Measurements from ENCODE around the gene CD300LG.

CD300LG gene

DNA sequence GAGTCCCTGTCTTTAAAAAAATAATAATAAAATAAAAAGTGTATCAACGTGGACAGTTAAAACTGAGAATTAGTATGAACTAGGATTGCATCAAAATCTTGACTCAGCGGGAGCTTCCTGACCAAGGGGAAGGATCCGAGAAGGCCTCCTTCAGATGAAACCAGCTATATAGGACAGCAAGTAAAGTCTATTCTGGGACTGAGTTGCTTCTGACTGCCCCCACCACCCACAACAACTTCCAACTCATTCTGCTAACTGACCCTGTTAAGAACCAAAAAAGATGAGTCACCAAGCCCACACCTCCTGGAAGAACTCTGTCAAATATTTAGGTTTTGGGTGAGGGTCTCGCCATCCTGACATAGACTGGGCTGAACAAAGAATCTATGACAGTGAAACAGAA is 38.9 kb upstream of the CD300LG start:
- Histone ChIP-seq H3K36me3 (ENCODE audit: low read length) (no peaks in the 10 kb centered on the region), H3K79me2 (ENCODE audit: insufficient read depth, low read length) (no peaks in the 10 kb centered on the region), H3K4me3 (ENCODE audit: insufficient read depth, low read length, poor library complexity, severe bottlenecking) (no peak overlapping the region), H3F3A (ENCODE audit: insufficient read depth) (no peaks in the 10 kb centered on the region), H3K9ac (ENCODE audit: low read length) (no peak overlapping the region), H3K27ac (ENCODE audit: low read depth, low read length) (no peak overlapping the region), H3K9me2 (replicated peaks; ENCODE audit: insufficient read depth, low read length) (no peaks in the 10 kb centered on the region), H3K27me3 (ENCODE audit: low read length) (no peaks in the 10 kb centered on the region), H2AFZ (ENCODE audit: low read depth, low read length, severe bottlenecking) (no peak overlapping the region), H3K4me2 (ENCODE audit: low read depth, low read length, poor library complexity, severe bottlenecking) (no peak overlapping the region), H3K9me3 (ENCODE audit: insufficient read depth, low read length) (no peaks in the 10 kb centered on the region), H4K20me1 (ENCODE audit: low read depth, low read length) (no peaks in the 10 kb centered on the region)
- TF ChIP-seq EZH2phosphoT487 (conservative IDR thresholded peaks at IDR 0.05; ENCODE audit: low read length) = no peak
- TF ChIP-seq, protein P1, sequence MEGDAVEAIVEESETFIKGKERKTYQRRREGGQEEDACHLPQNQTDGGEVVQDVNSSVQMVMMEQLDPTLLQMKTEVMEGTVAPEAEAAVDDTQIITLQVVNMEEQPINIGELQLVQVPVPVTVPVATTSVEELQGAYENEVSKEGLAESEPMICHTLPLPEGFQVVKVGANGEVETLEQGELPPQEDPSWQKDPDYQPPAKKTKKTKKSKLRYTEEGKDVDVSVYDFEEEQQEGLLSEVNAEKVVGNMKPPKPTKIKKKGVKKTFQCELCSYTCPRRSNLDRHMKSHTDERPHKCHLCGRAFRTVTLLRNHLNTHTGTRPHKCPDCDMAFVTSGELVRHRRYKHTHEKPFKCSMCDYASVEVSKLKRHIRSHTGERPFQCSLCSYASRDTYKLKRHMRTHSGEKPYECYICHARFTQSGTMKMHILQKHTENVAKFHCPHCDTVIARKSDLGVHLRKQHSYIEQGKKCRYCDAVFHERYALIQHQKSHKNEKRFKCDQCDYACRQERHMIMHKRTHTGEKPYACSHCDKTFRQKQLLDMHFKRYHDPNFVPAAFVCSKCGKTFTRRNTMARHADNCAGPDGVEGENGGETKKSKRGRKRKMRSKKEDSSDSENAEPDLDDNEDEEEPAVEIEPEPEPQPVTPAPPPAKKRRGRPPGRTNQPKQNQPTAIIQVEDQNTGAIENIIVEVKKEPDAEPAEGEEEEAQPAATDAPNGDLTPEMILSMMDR (IDR thresholded peaks at IDR 0.05; ENCODE audit: insufficient read depth, low read length, poor library complexity, severe bottlenecking) = no peak

DNA sequence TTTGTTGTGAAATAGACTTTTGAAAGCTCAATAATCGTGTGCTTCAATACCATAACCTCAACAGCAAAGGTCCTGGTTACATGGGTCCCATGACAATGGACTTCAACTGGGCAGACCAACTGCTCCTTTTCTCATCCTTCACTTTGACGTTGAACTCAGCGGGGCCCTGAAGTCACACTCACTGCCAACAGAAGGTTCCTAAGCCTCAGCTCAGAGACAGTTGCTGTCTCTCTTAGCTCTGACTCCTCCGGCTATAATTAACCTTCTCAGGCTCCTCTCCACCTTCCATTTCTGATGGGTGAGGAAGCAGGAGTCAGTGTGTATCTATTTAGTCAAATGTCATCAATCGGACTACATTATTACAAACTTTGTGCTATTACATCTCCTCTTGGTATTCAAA is 37.9 kb upstream of the CD300LG start:
- Histone ChIP-seq H3K9me3 (ENCODE audit: insufficient read depth, low read length) (no peaks in the 10 kb centered on the region), H3K4me2 (ENCODE audit: low read depth, low read length, poor library complexity, severe bottlenecking) (no peak overlapping the region), H3K9me2 (replicated peaks; ENCODE audit: insufficient read depth, low read length) (no peaks in the 10 kb centered on the region), H3K9ac (ENCODE audit: low read length) (no peak overlapping the region), H2AFZ (ENCODE audit: low read depth, low read length, severe bottlenecking) (no peak overlapping the region), H3K79me2 (ENCODE audit: insufficient read depth, low read length) (no peaks in the 10 kb centered on the region), H3K36me3 (ENCODE audit: low read length) (no peaks in the 10 kb centered on the region), H3K27me3 (ENCODE audit: low read length) (no peaks in the 10 kb centered on the region), H4K20me1 (ENCODE audit: low read depth, low read length) (no peaks in the 10 kb centered on the region), H3K27ac (ENCODE audit: low read depth, low read length) (no peak overlapping the region), H3F3A (ENCODE audit: insufficient read depth) (no peaks in the 10 kb centered on the region), H3K4me3 (ENCODE audit: insufficient read depth, low read length, poor library complexity, severe bottlenecking) (no peak overlapping the region)
- no peak for TF ChIP-seq EZH2phosphoT487 (conservative IDR thresholded peaks at IDR 0.05; ENCODE audit: low read length)
- TF ChIP-seq, protein P1 (IDR thresholded peaks at IDR 0.05; ENCODE audit: insufficient read depth, low read length, poor library complexity, severe bottlenecking) = no peak

DNA sequence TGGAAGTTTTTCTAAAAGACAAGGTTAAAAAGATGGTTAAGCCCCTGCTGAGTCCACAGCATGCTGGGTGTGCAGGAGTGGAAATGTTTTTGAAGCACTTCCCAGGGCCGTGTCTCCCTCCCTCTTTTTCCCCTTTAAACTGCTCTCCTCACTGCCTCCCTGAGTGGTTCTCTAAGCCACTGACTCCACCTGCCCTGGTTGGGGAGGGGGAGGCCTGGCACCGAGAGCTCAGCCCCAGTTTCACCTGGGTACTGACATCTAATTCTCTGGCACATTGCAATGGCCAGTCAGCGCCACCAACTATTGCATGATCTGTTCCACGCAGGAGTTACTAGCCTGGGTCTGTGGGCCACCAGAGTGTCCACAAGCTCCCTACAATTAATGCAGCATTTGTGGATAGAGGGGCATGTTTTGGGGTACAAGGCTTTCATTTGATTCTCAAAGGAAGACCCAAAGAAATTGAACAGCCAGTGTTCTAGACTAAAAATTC is 36.7 kb upstream of the CD300LG start:
- TF ChIP-seq, protein P1 (IDR thresholded peaks at IDR 0.05; ENCODE audit: insufficient read depth, low read length, poor library complexity, severe bottlenecking) = no peak
- no peak for TF ChIP-seq EZH2phosphoT487 (conservative IDR thresholded peaks at IDR 0.05; ENCODE audit: low read length)
- no peak overlapping the region for H2AFZ ChIP-seq (ENCODE audit: low read depth, low read length, severe bottlenecking)
- no peak overlapping the region for H3K9ac ChIP-seq (ENCODE audit: low read length)
- H3K79me2 ChIP-seq (ENCODE audit: insufficient read depth, low read length) = no peaks in the 10 kb centered on the region
- H3K9me3 ChIP-seq (ENCODE audit: insufficient read depth, low read length) = no peaks in the 10 kb centered on the region
- no peaks in the 10 kb centered on the region for H4K20me1 ChIP-seq (ENCODE audit: low read depth, low read length)
- H3K4me3 ChIP-seq (ENCODE audit: insufficient read depth, low read length, poor library complexity, severe bottlenecking) = no peak overlapping the region
- H3F3A ChIP-seq (ENCODE audit: insufficient read depth) = no peaks in the 10 kb centered on the region
- H3K27me3 ChIP-seq (ENCODE audit: low read length) = no peaks in the 10 kb centered on the region
- no peak overlapping the region for H3K27ac ChIP-seq (ENCODE audit: low read depth, low read length)
- no peaks in the 10 kb centered on the region for H3K36me3 ChIP-seq (ENCODE audit: low read length)
- no peak overlapping the region for H3K4me2 ChIP-seq (ENCODE audit: low read depth, low read length, poor library complexity, severe bottlenecking)
- no peaks in the 10 kb centered on the region for H3K9me2 ChIP-seq (replicated peaks; ENCODE audit: insufficient read depth, low read length)
